Measurements from ENCODE around the gene NCK2. TPM values are rescaled to one million over a fixed set of nuclear protein-coding genes. Genes with fewer than 3 reads are reported as not detected.

Gene NCK2
- total RNA-seq, 1 experiment from 2014 or later, result 26.7 TPM

DNA sequence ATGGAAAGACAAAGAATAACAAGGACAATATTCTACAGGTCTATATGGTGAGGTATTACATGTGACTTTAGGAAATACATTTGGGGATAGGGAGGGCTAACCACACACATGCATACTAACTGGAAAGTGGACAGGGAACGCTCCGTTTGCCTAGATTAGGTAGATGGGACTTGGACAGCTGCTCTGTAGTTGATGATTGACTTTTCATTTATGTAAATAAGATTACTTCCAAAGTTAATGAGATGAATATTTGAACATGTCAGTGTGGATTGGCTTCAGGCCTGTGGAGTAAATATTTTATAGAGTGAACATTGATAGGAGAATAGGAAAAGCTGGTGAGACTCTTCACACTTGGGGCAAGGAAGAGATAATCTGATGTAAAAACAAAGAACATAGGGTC lies 142.0 kb downstream of the NCK2 start:
- ChIA-PET CTCF (no interaction called here), RAD21 (ENCODE audit: low non-redundant PET in 1 of 2, low total read pairs in 2 of 2, uncharacterized antibody in 2 of 2, unreplicated experiment in 2 of 2) (no interaction called here), POLR2A (no interaction called here)
- H3K9me2 ChIP-seq (ENCODE audit: insufficient read depth), result no peaks in the 10 kb centered on the region
- H4K20me1 ChIP-seq (ENCODE audit: insufficient read depth), result no peaks in the 10 kb centered on the region; the same call in 1 of the 2 replicates
- no peaks in the 10 kb centered on the region for H3K27me3 ChIP-seq (ENCODE audit: insufficient read depth, low read length)
- H3K27ac ChIP-seq (ENCODE audit: low read depth, low read length), result no peak overlapping the region
- no peaks in the 10 kb centered on the region; the same call in 1 of the 2 replicates for H3K79me2 ChIP-seq (ENCODE audit: insufficient read depth, low read length)
- ATAC-seq, result no peak
- H3K9me3 ChIP-seq (ENCODE audit: control insufficient read depth in 1 of 2, insufficient read depth in 1 of 2, low read depth in 1 of 2, low read length in 2 of 2), result no peaks in the 10 kb centered on the region
- H3K9ac ChIP-seq (ENCODE audit: low read length), result no peak overlapping the region
- TF ChIP-seq, protein P1, sequence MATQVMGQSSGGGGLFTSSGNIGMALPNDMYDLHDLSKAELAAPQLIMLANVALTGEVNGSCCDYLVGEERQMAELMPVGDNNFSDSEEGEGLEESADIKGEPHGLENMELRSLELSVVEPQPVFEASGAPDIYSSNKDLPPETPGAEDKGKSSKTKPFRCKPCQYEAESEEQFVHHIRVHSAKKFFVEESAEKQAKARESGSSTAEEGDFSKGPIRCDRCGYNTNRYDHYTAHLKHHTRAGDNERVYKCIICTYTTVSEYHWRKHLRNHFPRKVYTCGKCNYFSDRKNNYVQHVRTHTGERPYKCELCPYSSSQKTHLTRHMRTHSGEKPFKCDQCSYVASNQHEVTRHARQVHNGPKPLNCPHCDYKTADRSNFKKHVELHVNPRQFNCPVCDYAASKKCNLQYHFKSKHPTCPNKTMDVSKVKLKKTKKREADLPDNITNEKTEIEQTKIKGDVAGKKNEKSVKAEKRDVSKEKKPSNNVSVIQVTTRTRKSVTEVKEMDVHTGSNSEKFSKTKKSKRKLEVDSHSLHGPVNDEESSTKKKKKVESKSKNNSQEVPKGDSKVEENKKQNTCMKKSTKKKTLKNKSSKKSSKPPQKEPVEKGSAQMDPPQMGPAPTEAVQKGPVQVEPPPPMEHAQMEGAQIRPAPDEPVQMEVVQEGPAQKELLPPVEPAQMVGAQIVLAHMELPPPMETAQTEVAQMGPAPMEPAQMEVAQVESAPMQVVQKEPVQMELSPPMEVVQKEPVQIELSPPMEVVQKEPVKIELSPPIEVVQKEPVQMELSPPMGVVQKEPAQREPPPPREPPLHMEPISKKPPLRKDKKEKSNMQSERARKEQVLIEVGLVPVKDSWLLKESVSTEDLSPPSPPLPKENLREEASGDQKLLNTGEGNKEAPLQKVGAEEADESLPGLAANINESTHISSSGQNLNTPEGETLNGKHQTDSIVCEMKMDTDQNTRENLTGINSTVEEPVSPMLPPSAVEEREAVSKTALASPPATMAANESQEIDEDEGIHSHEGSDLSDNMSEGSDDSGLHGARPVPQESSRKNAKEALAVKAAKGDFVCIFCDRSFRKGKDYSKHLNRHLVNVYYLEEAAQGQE (IDR thresholded peaks at IDR 0.05; ENCODE audit: low read depth), result no peak
- TF ChIP-seq, protein P2, sequence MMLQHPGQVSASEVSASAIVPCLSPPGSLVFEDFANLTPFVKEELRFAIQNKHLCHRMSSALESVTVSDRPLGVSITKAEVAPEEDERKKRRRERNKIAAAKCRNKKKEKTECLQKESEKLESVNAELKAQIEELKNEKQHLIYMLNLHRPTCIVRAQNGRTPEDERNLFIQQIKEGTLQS (IDR thresholded peaks at IDR 0.05), result no peak
- no peak for TF ChIP-seq YY1 (IDR thresholded peaks at IDR 0.05; ENCODE audit: extremely low read depth, insufficient replicate concordance, low read depth, low read length)
- BruUV-seq (replicated peaks), result no TSS peak
- no peak overlapping the region for H2AFZ ChIP-seq (ENCODE audit: low read depth, low read length, poor library complexity, severe bottlenecking)
- intact Hi-C loops (cut with micrococcal nuclease), result loop anchor here (5.0 kb wide), 1 partner anchor 309 kb away; no protein-coding TSS in a partner anchor
- H3K36me3 ChIP-seq (ENCODE audit: control insufficient read depth in 1 of 2, insufficient read depth in 2 of 2, low read length in 2 of 2), result no peaks in the 10 kb centered on the region
- DNase-seq (ENCODE audit: low read depth, low spot score), result no peak
- no peak overlapping the region for H3K4me3 ChIP-seq (replicated peaks in 1 of 2; ENCODE audit: low read depth in 1 of 2, low read length in 2 of 2)
- no peak overlapping the region for H3K4me2 ChIP-seq (ENCODE audit: low read length)
- H3K4me1 ChIP-seq (ENCODE audit: control insufficient read depth in 1 of 2, insufficient read depth in 2 of 2, low read length in 2 of 2), result no peaks in the 10 kb centered on the region

DNA sequence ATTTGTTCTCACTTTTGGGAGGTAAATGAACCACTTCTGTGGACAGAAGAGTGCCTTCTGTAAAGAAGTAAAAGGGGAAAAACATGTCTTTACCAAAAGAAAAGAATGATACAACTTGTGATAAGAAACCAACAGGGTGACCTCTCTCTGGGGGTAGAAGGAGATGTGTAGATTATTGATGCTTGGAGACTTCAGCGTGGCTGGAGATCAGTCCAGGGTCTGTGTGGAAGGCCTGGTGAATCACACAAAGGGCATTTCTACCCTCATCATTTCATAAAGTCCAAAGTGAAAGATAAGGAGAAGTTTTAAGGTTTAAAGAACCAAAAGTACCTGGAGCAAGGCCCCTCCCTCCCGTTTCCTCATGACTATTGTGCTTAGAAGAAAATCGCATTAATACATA lies 142.5 kb downstream of the NCK2 start:
- H3K79me2 ChIP-seq (ENCODE audit: insufficient read depth, low read length), result no peaks in the 10 kb centered on the region; the same call in 1 of the 2 replicates
- TF ChIP-seq CBX3 (IDR thresholded peaks at IDR 0.05; ENCODE audit: low read depth) (no peak), EGR1 (IDR thresholded peaks at IDR 0.05; ENCODE audit: low read depth) (no peak), SP1 (IDR thresholded peaks at IDR 0.05; ENCODE audit: low read depth) (no peak), EZH2 (IDR thresholded peaks at IDR 0.05) (no peak), FOSL1 (IDR thresholded peaks at IDR 0.05; ENCODE audit: low read depth) (no peak), POLR2A (IDR thresholded peaks at IDR 0.05; ENCODE audit: borderline replicate concordance, extremely low read depth, insufficient read depth, insufficient read length) (no peak), EZH2phosphoT487 (IDR thresholded peaks at IDR 0.05; ENCODE audit: borderline replicate concordance) (no peak), JUND (IDR thresholded peaks at IDR 0.05) (no peak), SRF (IDR thresholded peaks at IDR 0.05; ENCODE audit: low read depth) (no peak), POLR2AphosphoS5 (IDR thresholded peaks at IDR 0.05; ENCODE audit: low read depth, low read length) (no peak), ELF1 (IDR thresholded peaks at IDR 0.05; ENCODE audit: borderline replicate concordance, low read depth) (no peak)
- TF ChIP-seq, protein P3, sequence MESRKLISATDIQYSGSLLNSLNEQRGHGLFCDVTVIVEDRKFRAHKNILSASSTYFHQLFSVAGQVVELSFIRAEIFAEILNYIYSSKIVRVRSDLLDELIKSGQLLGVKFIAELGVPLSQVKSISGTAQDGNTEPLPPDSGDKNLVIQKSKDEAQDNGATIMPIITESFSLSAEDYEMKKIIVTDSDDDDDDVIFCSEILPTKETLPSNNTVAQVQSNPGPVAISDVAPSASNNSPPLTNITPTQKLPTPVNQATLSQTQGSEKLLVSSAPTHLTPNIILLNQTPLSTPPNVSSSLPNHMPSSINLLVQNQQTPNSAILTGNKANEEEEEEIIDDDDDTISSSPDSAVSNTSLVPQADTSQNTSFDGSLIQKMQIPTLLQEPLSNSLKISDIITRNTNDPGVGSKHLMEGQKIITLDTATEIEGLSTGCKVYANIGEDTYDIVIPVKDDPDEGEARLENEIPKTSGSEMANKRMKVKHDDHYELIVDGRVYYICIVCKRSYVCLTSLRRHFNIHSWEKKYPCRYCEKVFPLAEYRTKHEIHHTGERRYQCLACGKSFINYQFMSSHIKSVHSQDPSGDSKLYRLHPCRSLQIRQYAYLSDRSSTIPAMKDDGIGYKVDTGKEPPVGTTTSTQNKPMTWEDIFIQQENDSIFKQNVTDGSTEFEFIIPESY (IDR thresholded peaks at IDR 0.05; ENCODE audit: extremely low read depth, insufficient replicate concordance, low read length), result no peak
- TF ChIP-seq, protein P2 (IDR thresholded peaks at IDR 0.05), result no peak
- TF ChIP-seq, protein P4, sequence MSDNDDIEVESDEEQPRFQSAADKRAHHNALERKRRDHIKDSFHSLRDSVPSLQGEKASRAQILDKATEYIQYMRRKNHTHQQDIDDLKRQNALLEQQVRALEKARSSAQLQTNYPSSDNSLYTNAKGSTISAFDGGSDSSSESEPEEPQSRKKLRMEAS (IDR thresholded peaks at IDR 0.05), result no peak
- no TSS peak for BruUV-seq (replicated peaks)
- H3K4me2 ChIP-seq (ENCODE audit: low read length), result no peak overlapping the region
- no peaks in the 10 kb centered on the region for H3K9me3 ChIP-seq (ENCODE audit: control insufficient read depth in 1 of 2, insufficient read depth in 1 of 2, low read depth in 1 of 2, low read length in 2 of 2)
- H3K9me2 ChIP-seq (ENCODE audit: insufficient read depth), result no peaks in the 10 kb centered on the region
- CTCF ChIA-PET, result no interaction called here
- intact Hi-C loops (cut with micrococcal nuclease), result loop anchor here (5.0 kb wide), 1 partner anchor 310 kb away; no protein-coding TSS in a partner anchor
- RAD21 ChIA-PET (ENCODE audit: low non-redundant PET in 1 of 2, low total read pairs in 2 of 2, uncharacterized antibody in 2 of 2, unreplicated experiment in 2 of 2), result no interaction called here
- H3K9ac ChIP-seq (ENCODE audit: low read length), result no peak overlapping the region
- no peak overlapping the region for H3K27ac ChIP-seq (ENCODE audit: low read depth, low read length)
- ATAC-seq (no peak), DNase-seq (ENCODE audit: low read depth, low spot score) (no peak)
- POLR2A ChIA-PET, result no interaction called here
- no peaks in the 10 kb centered on the region for H3K27me3 ChIP-seq (ENCODE audit: insufficient read depth, low read length)
- no peak overlapping the region for H3K4me3 ChIP-seq (replicated peaks in 1 of 2; ENCODE audit: low read depth in 1 of 2, low read length in 2 of 2)
- H3K4me1 ChIP-seq (ENCODE audit: control insufficient read depth in 1 of 2, insufficient read depth in 2 of 2, low read length in 2 of 2), result no peaks in the 10 kb centered on the region
- H3K36me3 ChIP-seq (ENCODE audit: control insufficient read depth in 1 of 2, insufficient read depth in 2 of 2, low read length in 2 of 2), result no peaks in the 10 kb centered on the region
- no peak overlapping the region for H2AFZ ChIP-seq (ENCODE audit: low read depth, low read length, poor library complexity, severe bottlenecking)
- no peaks in the 10 kb centered on the region; the same call in 1 of the 2 replicates for H4K20me1 ChIP-seq (ENCODE audit: insufficient read depth)
